ENCODE data around the gene CAMK4.
"Not testable (repeated sequence)": the region's sequence is repeated elsewhere in the genome, so short reads cannot be mapped to it uniquely, and the experiment has no call there.

The CAMK4 gene

DNA sequence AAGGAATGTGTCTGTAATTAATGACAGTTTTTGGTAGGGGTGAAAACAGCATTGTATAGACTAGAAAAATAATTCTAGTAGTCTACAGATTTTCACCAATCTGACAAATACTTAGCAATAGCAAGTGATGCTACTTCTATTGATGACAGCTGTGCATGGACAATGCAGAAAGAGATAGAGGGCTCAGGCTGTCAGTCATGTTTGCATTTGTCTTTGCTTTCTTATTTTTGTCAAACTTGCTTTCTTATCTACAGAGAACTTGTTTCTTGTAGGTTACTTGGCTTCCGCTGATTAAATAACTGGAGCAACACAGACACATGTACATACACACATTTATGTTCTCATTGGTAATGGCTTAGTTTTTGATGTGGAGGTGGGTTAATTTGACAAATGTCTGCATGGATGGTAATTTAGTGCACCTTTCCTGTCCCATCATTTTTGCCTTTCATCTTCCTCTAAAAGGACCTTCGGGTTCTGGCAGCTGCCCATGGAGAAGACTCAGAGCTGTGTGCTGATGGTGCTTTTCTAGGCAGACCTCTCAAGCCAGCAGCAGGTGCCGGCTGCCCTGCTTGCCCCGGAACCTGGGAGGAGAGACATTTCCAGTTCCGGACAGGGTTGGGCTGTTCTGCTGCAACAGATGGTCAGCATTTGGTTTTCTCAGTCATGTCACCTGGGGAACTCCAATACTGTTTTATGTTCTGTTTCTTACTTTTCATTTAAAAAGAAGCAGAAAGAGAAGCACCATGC, 28.8 kb downstream of the CAMK4 start:
- H3K27me3 ChIP-seq (ENCODE audit: control insufficient read depth in 2 of 2, insufficient read depth in 2 of 2, low read length in 2 of 2), result no peaks in the 10 kb centered on the region
- H3K4me1 ChIP-seq (ENCODE audit: control insufficient read depth in 2 of 2, insufficient read depth in 2 of 2, low read length in 2 of 2), result peaks cover 0 to 3% of the 10 kb centered on the region in 2 donors
- H3K27ac ChIP-seq (ENCODE audit: low read depth in 2 of 2, low read length in 2 of 2), result no peak overlapping the region
- H3K4me3 ChIP-seq (ENCODE audit: low read length in 2 of 2), result no peak overlapping the region
- H3K9me3 ChIP-seq (ENCODE audit: control insufficient read depth in 2 of 2, low read length in 2 of 2), result no peaks in the 10 kb centered on the region
- no peak overlapping the region for H3K9ac ChIP-seq (ENCODE audit: low read depth in 1 of 2, low read length in 2 of 2)
- H3K36me3 ChIP-seq (ENCODE audit: control insufficient read depth in 2 of 2, insufficient read depth in 2 of 2, low read length in 2 of 2), result no peaks in the 10 kb centered on the region

- no peaks in the 10 kb centered on the region for H3K27me3 ChIP-seq (ENCODE audit: control insufficient read depth in 2 of 2, insufficient read depth in 2 of 2, low read length in 2 of 2)
- no peak overlapping the region for H3K4me3 ChIP-seq (ENCODE audit: low read length in 2 of 2)
- H3K36me3 ChIP-seq (ENCODE audit: control insufficient read depth in 2 of 2, insufficient read depth in 2 of 2, low read length in 2 of 2), result no peaks in the 10 kb centered on the region
- H3K27ac ChIP-seq (ENCODE audit: low read depth in 2 of 2, low read length in 2 of 2), result no peak overlapping the region
- H3K9ac ChIP-seq (ENCODE audit: low read depth in 1 of 2, low read length in 2 of 2), result no peak overlapping the region
- no peaks in the 10 kb centered on the region for H3K9me3 ChIP-seq (ENCODE audit: control insufficient read depth in 2 of 2, low read length in 2 of 2)
- H3K4me1 ChIP-seq (ENCODE audit: control insufficient read depth in 2 of 2, insufficient read depth in 2 of 2, low read length in 2 of 2), result peaks cover 0 to 3% of the 10 kb centered on the region in 2 donors
Observed at GRCh38 chr5:111254613-111255012, 30.4 kb downstream of the CAMK4 start.

DNA sequence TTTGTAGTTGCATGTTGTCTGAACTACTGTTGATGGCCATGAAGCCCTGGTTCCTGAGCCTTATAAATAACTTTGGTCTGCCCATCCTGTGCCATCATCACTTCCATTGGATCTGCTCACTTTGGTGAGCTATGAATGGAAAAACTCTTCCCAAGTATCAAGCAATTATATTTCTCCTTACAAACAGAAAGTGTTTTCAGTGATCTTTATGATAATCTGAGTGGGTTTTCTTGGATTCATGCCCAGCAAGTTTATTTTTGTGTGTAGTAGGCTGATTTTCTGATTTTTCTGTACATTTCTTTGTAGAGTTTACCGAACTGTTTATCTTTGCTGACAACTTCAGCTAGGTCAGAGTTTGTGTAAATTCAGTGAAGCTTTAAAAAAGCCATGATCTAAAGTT, 31.0 kb downstream of the CAMK4 start:
- no peak overlapping the region for H3K27ac ChIP-seq (ENCODE audit: low read depth in 2 of 2, low read length in 2 of 2)
- H3K36me3 ChIP-seq (ENCODE audit: control insufficient read depth in 2 of 2, insufficient read depth in 2 of 2, low read length in 2 of 2), result no peaks in the 10 kb centered on the region
- no peak overlapping the region for H3K9ac ChIP-seq (ENCODE audit: low read depth in 1 of 2, low read length in 2 of 2)
- H3K4me3 ChIP-seq (ENCODE audit: low read length in 2 of 2), result no peak overlapping the region
- H3K4me1 ChIP-seq (ENCODE audit: control insufficient read depth in 2 of 2, insufficient read depth in 2 of 2, low read length in 2 of 2), result peaks cover 0 to 3% of the 10 kb centered on the region in 2 donors
- H3K27me3 ChIP-seq (ENCODE audit: control insufficient read depth in 2 of 2, insufficient read depth in 2 of 2, low read length in 2 of 2), result no peaks in the 10 kb centered on the region
- H3K9me3 ChIP-seq (ENCODE audit: control insufficient read depth in 2 of 2, low read length in 2 of 2), result no peaks in the 10 kb centered on the region

- H3K27ac ChIP-seq (ENCODE audit: low read depth in 2 of 2, low read length in 2 of 2), result no peak overlapping the region
- no peaks in the 10 kb centered on the region for H3K9me3 ChIP-seq (ENCODE audit: control insufficient read depth in 2 of 2, low read length in 2 of 2)
- peaks cover 0 to 3% of the 10 kb centered on the region in 2 donors for H3K4me1 ChIP-seq (ENCODE audit: control insufficient read depth in 2 of 2, insufficient read depth in 2 of 2, low read length in 2 of 2)
- H3K9ac ChIP-seq (ENCODE audit: low read depth in 1 of 2, low read length in 2 of 2), result no peak overlapping the region
- no peak overlapping the region for H3K4me3 ChIP-seq (ENCODE audit: low read length in 2 of 2)
- H3K27me3 ChIP-seq (ENCODE audit: control insufficient read depth in 2 of 2, insufficient read depth in 2 of 2, low read length in 2 of 2), result no peaks in the 10 kb centered on the region
- no peaks in the 10 kb centered on the region for H3K36me3 ChIP-seq (ENCODE audit: control insufficient read depth in 2 of 2, insufficient read depth in 2 of 2, low read length in 2 of 2)
Observed at GRCh38 chr5:111256128-111256527, 31.9 kb downstream of the CAMK4 start.

- H3K36me3 ChIP-seq (ENCODE audit: control insufficient read depth in 2 of 2, insufficient read depth in 2 of 2, low read length in 2 of 2); H3K27ac ChIP-seq (ENCODE audit: low read depth in 2 of 2, low read length in 2 of 2); H3K4me3 ChIP-seq (ENCODE audit: low read length in 2 of 2); H3K4me1 ChIP-seq (ENCODE audit: control insufficient read depth in 2 of 2, insufficient read depth in 2 of 2, low read length in 2 of 2); H3K9me3 ChIP-seq (ENCODE audit: control insufficient read depth in 2 of 2, low read length in 2 of 2); H3K27me3 ChIP-seq (ENCODE audit: control insufficient read depth in 2 of 2, insufficient read depth in 2 of 2, low read length in 2 of 2); H3K9ac ChIP-seq (ENCODE audit: low read depth in 1 of 2, low read length in 2 of 2): not testable (repeated sequence)
Observed at GRCh38 chr5:111257610-111258009, 33.4 kb downstream of the CAMK4 start.

GRCh38 chr5:111259636-111260035, 35.5 kb downstream of the CAMK4 start:
- Histone ChIP-seq H3K9ac (ENCODE audit: low read depth in 1 of 2, low read length in 2 of 2) (no peak overlapping the region), H3K9me3 (ENCODE audit: control insufficient read depth in 2 of 2, low read length in 2 of 2) (no peaks in the 10 kb centered on the region), H3K27ac (ENCODE audit: low read depth in 2 of 2, low read length in 2 of 2) (no peak overlapping the region), H3K27me3 (ENCODE audit: control insufficient read depth in 2 of 2, insufficient read depth in 2 of 2, low read length in 2 of 2) (no peaks in the 10 kb centered on the region), H3K4me1 (ENCODE audit: control insufficient read depth in 2 of 2, insufficient read depth in 2 of 2, low read length in 2 of 2) (peaks cover 0 to 3% of the 10 kb centered on the region in 2 donors), H3K36me3 (ENCODE audit: control insufficient read depth in 2 of 2, insufficient read depth in 2 of 2, low read length in 2 of 2) (no peaks in the 10 kb centered on the region), H3K4me3 (ENCODE audit: low read length in 2 of 2) (no peak overlapping the region)

DNA sequence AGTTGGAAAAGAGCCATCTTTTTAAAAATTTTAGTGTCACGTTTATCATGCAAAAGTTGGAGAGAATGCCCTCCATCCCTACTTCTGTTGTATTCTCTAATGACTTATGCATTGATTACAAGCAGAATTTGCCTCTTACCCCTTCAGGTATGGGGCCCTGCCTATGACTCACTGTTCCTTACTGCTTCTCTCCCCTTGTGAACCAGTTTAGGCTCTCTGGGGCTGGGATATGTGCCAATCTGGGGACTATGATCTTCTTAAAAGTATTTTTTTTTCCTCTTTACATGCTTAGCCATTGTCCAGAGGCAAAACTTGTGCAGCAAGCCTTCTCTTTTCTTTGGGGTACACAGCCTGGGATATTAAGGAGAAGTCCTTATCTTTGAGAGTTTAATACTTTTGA, 37.4 kb downstream of the CAMK4 start:
- Histone ChIP-seq H3K27me3 (ENCODE audit: control insufficient read depth in 2 of 2, insufficient read depth in 2 of 2, low read length in 2 of 2) (no peaks in the 10 kb centered on the region), H3K27ac (ENCODE audit: low read depth in 2 of 2, low read length in 2 of 2) (no peak overlapping the region), H3K9ac (ENCODE audit: low read depth in 1 of 2, low read length in 2 of 2) (no peak overlapping the region), H3K9me3 (ENCODE audit: control insufficient read depth in 2 of 2, low read length in 2 of 2) (no peaks in the 10 kb centered on the region), H3K4me1 (ENCODE audit: control insufficient read depth in 2 of 2, insufficient read depth in 2 of 2, low read length in 2 of 2) (no peaks in the 10 kb centered on the region), H3K4me3 (ENCODE audit: low read length in 2 of 2) (no peak overlapping the region), H3K36me3 (ENCODE audit: control insufficient read depth in 2 of 2, insufficient read depth in 2 of 2, low read length in 2 of 2) (no peaks in the 10 kb centered on the region)

DNA sequence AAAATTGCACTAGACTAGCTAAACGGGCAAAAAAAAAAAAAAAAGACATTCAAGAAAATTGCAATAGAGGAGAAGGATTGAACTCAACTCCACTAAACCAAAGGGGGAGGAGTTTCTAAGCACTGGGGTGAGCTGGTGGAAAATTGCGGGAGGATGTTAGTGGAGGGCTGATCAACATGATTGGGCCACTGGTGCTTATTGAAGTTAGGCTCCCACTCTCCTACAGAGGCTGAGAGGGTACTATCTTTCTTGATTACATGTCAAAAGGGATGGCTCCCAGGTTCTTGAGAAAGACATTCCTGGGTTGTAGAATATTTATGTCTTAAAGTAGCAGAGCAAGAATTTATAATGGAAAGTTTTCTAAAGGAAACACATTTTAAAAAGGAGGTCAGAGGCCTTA, 38.0 kb downstream of the CAMK4 start:
- no peak overlapping the region for H3K4me3 ChIP-seq (ENCODE audit: low read length in 2 of 2)
- H3K36me3 ChIP-seq (ENCODE audit: control insufficient read depth in 2 of 2, insufficient read depth in 2 of 2, low read length in 2 of 2), result no peaks in the 10 kb centered on the region
- no peak overlapping the region for H3K27ac ChIP-seq (ENCODE audit: low read depth in 2 of 2, low read length in 2 of 2)
- no peaks in the 10 kb centered on the region for H3K4me1 ChIP-seq (ENCODE audit: control insufficient read depth in 2 of 2, insufficient read depth in 2 of 2, low read length in 2 of 2)
- no peaks in the 10 kb centered on the region for H3K9me3 ChIP-seq (ENCODE audit: control insufficient read depth in 2 of 2, low read length in 2 of 2)
- H3K9ac ChIP-seq (ENCODE audit: low read depth in 1 of 2, low read length in 2 of 2), result no peak overlapping the region
- no peaks in the 10 kb centered on the region for H3K27me3 ChIP-seq (ENCODE audit: control insufficient read depth in 2 of 2, insufficient read depth in 2 of 2, low read length in 2 of 2)

DNA sequence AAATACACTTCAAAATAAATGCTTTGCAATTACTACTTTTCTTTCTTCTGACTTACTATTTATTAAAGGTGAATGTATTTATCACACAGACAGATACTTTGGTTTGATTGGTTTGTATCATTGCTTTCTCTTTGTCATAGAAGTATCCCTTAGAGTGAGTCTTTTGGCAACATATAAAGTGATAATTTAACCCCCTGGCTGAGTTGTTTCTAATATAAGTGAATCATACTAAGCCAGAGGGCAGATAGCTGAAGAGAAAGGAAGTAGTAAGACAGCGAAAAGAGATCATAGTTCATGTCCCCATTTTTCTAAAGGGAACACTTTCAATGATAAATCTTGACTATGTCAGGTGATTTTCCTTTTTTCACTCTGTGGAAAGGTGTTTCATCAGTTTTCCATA, 38.6 kb downstream of the CAMK4 start:
- Histone ChIP-seq H3K36me3 (ENCODE audit: control insufficient read depth in 2 of 2, insufficient read depth in 2 of 2, low read length in 2 of 2) (no peaks in the 10 kb centered on the region), H3K27me3 (ENCODE audit: control insufficient read depth in 2 of 2, insufficient read depth in 2 of 2, low read length in 2 of 2) (no peaks in the 10 kb centered on the region), H3K4me3 (ENCODE audit: low read length in 2 of 2) (no peak overlapping the region), H3K27ac (ENCODE audit: low read depth in 2 of 2, low read length in 2 of 2) (no peak overlapping the region), H3K9ac (ENCODE audit: low read depth in 1 of 2, low read length in 2 of 2) (no peak overlapping the region), H3K4me1 (ENCODE audit: control insufficient read depth in 2 of 2, insufficient read depth in 2 of 2, low read length in 2 of 2) (no peaks in the 10 kb centered on the region), H3K9me3 (ENCODE audit: control insufficient read depth in 2 of 2, low read length in 2 of 2) (no peaks in the 10 kb centered on the region)

GRCh38 chr5:111266491-111266890, 42.3 kb downstream of the CAMK4 start:
- Histone ChIP-seq H3K4me3 (ENCODE audit: low read length in 2 of 2) (no peak overlapping the region), H3K27ac (ENCODE audit: low read depth in 2 of 2, low read length in 2 of 2) (no peak overlapping the region), H3K36me3 (ENCODE audit: control insufficient read depth in 2 of 2, insufficient read depth in 2 of 2, low read length in 2 of 2) (no peaks in the 10 kb centered on the region), H3K9ac (ENCODE audit: low read depth in 1 of 2, low read length in 2 of 2) (no peak overlapping the region), H3K27me3 (ENCODE audit: control insufficient read depth in 2 of 2, insufficient read depth in 2 of 2, low read length in 2 of 2) (no peaks in the 10 kb centered on the region), H3K4me1 (ENCODE audit: control insufficient read depth in 2 of 2, insufficient read depth in 2 of 2, low read length in 2 of 2) (no peaks in the 10 kb centered on the region), H3K9me3 (ENCODE audit: control insufficient read depth in 2 of 2, low read length in 2 of 2) (no peaks in the 10 kb centered on the region)

Measured in mucosa of rectum (tissue), 2 donors.